Transverse colon (tissue), 4 donors: ENCODE measurements around the gene GCLC. TPM values are rescaled to one million over a fixed set of nuclear protein-coding genes. Genes with fewer than 3 reads are reported as not detected.

Experiments
- DNase-seq: peaks from one replicate; pipeline ENCODE4 v3.0.0-alpha.2; 2019
- H3K27ac ChIP-seq, 4 donors: fragments of 200-600 bp; sonication (generic); 2 replicates each; pipeline ENCODE4 v1.5.1; 2016 to 2018; ENCODE audit warnings: inconsistent platforms in 4 of 4
- H3K27me3 ChIP-seq: fragments of 200-600 bp; sonication (generic); 2 replicates; pipeline ENCODE4 v1.5.1; 2017; ENCODE audit warnings: inconsistent platforms
- H3K36me3 ChIP-seq, 4 donors: fragments of 200-600 bp; sonication (generic); 2 replicates each; pipeline ENCODE4 v1.5.1; 2017 to 2019; ENCODE audit warnings: inconsistent platforms in 4 of 4
- H3K4me1 ChIP-seq, 4 donors: fragments of 200-600 bp; sonication (generic); 2 replicates each; pipeline ENCODE4 v1.5.1; 2017 to 2020; ENCODE audit warnings: inconsistent platforms in 4 of 4
- H3K4me3 ChIP-seq, 4 donors: fragments of 200-600 bp; sonication (generic); 1 replicate in 1 of 4; 2 replicates in 3 of 4; pipeline versions ENCODE4 v1.5.1 to v1.6.1; 2017 to 2019; ENCODE audit warnings: inconsistent platforms in 4 of 4
- H3K9me3 ChIP-seq, 2 donors: fragments of 200-600 bp; sonication (generic); 2 replicates each; pipeline ENCODE4 v1.5.1; 2017 to 2019; ENCODE audit warnings: inconsistent platforms in 2 of 2
- EP300 ChIP-seq: sonication (generic); formaldehyde crosslinking; IDR thresholded peaks from one replicate; pipeline ENCODE4 v1.6.1; 2017; ENCODE audit warnings: antibody characterized with exemption, low read depth
- POLR2A ChIP-seq: fragments of 450-650 bp; IDR thresholded peaks from one replicate; pipeline ENCODE4 v1.6.1; 2016; ENCODE audit warnings: antibody characterized with exemption, mild to moderate bottlenecking, moderate library complexity
- POLR2AphosphoS5 ChIP-seq, 3 donors: sonication (generic); formaldehyde crosslinking; IDR thresholded peaks; one replicate each; pipeline ENCODE4 v1.6.1; 2016; ENCODE audit warnings: antibody characterized with exemption in 3 of 3
- WGBS, 2 donors: methylation state at CpG; one replicate each; pipeline ENCODE4 v1.1.5; 2018; ENCODE audit warnings: low coverage in 1 of 2; 5-methylcytosine and 5-hydroxymethylcytosine counted together
- in situ Hi-C, 4 donors: fragments of 200-750 bp; cut with MboI; loops; one replicate each; pipeline versions ENCODE4 v1.15.0 to v1.15.1; 2017; ENCODE audit warnings: low sequenced_read_pairs in 3 of 4, low pct_ligation_motif_present in 1 of 4, low pct_unique_long_range_greater_than_20kb in 1 of 4
- intact Hi-C: fragments of 100-400 bp; cut with DNase I; formaldehyde crosslinking; loops from one replicate; pipeline ENCODE4 v1.15.1; 2023; ENCODE audit warnings: low total_unique reads
- total RNA-seq, 4 donors: library from RNA; depleted of rRNA; stranded (reverse); fragments of >200 nt; gene quantifications; one replicate each; pipeline ENCODE4 v1.1.0, GENCODE V29; 2016
- TF ChIP-seq, protein P1 (sequence below), 5 experiments: fragments of 200-600 bp in 3 of 5; fragments of 450-650 bp in 2 of 5; sonication (generic) in 3 of 5; IDR thresholded peaks; 1 replicate in 2 of 5; 2 replicates in 3 of 5; pipeline ENCODE4 v1.5.1; 2016 to 2017; ENCODE audit warnings: antibody characterized with exemption in 5 of 5, inconsistent platforms in 3 of 5, mild to moderate bottlenecking in 2 of 5, moderate library complexity in 1 of 5

Gene GCLC
- total RNA-seq, 4 donors from 2014 or later: 35.2 to 146 (median 64.1) TPM

GRCh38 chr6:53540129-53540692 is 4.7 kb downstream of the GCLC start:
- Histone ChIP-seq H3K27me3 (no peaks in the 10 kb centered on the region), H3K4me1 (peaks cover 0 to 54% (median 9%) of the 10 kb centered on the region in 4 donors), H3K36me3 (no peaks in the 10 kb centered on the region), H3K9me3 (no peaks in the 10 kb centered on the region), H3K27ac (no peak overlapping the region), H3K4me3 (no peak overlapping the region)
- in situ Hi-C loops: loop anchor here in 2 of 4 donors (25.0 kb wide), 2 partner anchors 97 to 122 kb away; partner anchors contain the start of gene KLHL31 (in 1 of the 2)
- no peak for DNase-seq
- intact Hi-C loops: no loop called here
- WGBS, 2 donors: 63 to 84% methylated on average over 4 of the region's 4 CpGs
- TF ChIP-seq EP300: no peak
- no peak for TF ChIP-seq POLR2A
- no peak for TF ChIP-seq POLR2AphosphoS5 (IDR thresholded peaks at IDR 0.05)
- TF ChIP-seq, protein P1, sequence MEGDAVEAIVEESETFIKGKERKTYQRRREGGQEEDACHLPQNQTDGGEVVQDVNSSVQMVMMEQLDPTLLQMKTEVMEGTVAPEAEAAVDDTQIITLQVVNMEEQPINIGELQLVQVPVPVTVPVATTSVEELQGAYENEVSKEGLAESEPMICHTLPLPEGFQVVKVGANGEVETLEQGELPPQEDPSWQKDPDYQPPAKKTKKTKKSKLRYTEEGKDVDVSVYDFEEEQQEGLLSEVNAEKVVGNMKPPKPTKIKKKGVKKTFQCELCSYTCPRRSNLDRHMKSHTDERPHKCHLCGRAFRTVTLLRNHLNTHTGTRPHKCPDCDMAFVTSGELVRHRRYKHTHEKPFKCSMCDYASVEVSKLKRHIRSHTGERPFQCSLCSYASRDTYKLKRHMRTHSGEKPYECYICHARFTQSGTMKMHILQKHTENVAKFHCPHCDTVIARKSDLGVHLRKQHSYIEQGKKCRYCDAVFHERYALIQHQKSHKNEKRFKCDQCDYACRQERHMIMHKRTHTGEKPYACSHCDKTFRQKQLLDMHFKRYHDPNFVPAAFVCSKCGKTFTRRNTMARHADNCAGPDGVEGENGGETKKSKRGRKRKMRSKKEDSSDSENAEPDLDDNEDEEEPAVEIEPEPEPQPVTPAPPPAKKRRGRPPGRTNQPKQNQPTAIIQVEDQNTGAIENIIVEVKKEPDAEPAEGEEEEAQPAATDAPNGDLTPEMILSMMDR (IDR thresholded peaks at IDR 0.05): no peak

- 62 to 80% methylated on average over 3 to 5 of the region's 5 CpGs for WGBS, 2 donors
- intact Hi-C loops: loop anchor here (5.0 kb wide), 1 partner anchor 542 kb away; the partner anchor contains the start of gene GSTA4
- peaks cover 0 to 55% (median 7%) of the 10 kb centered on the region in 4 donors for H3K4me1 ChIP-seq
These were observed 5.3 kb downstream of the GCLC start for GRCh38 chr6:53539561-53539960.

DNA sequence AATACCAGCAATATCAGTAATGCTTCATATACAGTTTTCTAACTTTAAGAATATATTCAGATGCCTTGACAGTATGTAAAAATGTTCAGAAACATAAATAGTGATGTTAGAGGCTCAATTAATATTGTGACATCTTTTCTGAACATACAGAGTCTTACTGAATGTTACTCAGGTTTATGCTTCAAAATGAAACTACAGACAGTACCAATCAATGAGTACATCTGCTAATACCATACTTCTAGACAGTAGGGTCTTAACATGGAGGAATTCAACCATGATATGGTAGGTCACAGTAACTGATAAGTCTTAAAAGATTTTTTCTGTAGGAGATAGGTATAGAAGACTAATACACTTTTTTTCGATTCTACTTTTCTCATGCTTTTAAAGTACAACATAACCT is 8.3 kb downstream of the GCLC start:
- in situ Hi-C loops: loop anchor here in 2 of 4 donors (25.0 kb wide), 2 partner anchors 101 to 126 kb away; partner anchors contain the start of gene KLHL31 (in 1 of the 2)
- TF ChIP-seq EP300 (no peak), POLR2A (no peak)
- TF ChIP-seq, protein P1 (IDR thresholded peaks at IDR 0.05): no peak
- 97 to 100% methylated on average over 1 of the region's 1 CpG for WGBS, 2 donors
- DNase-seq: no peak
- intact Hi-C loops: loop anchor here (5.0 kb wide), 1 partner anchor 539 kb away; the partner anchor contains the start of gene GSTA4
- Histone ChIP-seq H3K4me3 (no peak overlapping the region), H3K27ac (no peak overlapping the region), H3K4me1 (peaks cover 2 to 57% (median 19%) of the 10 kb centered on the region in 4 donors), H3K9me3 (no peaks in the 10 kb centered on the region), H3K27me3 (no peaks in the 10 kb centered on the region), H3K36me3 (no peaks in the 10 kb centered on the region)

More at GRCh38 chr6:53539561-53539960, 5.3 kb downstream of the GCLC start:
- no peaks in the 10 kb centered on the region for H3K27me3 ChIP-seq
- in situ Hi-C loops: loop anchor here in 2 of 4 donors (25.0 kb wide), 2 partner anchors 98 to 123 kb away; partner anchors contain the start of gene KLHL31 (in 1 of the 2)
- TF ChIP-seq POLR2A (no peak), EP300 (no peak)
- H3K4me3 ChIP-seq: no peak overlapping the region
- no peak overlapping the region for H3K27ac ChIP-seq
- no peak for DNase-seq
- H3K36me3 ChIP-seq: no peaks in the 10 kb centered on the region
- H3K9me3 ChIP-seq: no peaks in the 10 kb centered on the region

DNA sequence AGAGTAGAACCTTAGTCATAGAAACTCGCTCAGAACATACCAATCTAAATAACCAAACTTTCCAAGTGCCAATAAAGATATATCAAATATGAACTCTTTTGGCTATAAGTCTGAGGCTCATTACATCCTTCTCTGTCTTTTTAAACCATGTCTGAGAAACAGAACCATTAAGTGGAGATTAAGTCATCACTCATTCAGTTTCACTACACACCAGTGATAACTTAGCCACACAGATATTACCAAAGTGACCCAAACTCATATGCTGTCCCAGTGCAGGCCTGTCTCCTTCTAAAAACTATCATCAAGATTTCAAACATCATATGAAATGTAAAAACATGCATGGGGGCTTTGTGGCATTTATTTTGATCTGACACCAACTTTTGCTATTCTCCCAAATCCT is 12.0 kb downstream of the GCLC start:
- H3K9me3 ChIP-seq: no peaks in the 10 kb centered on the region
- WGBS, 2 donors: 79 to 94% methylated on average over 1 of the region's 1 CpG
- TF ChIP-seq, protein P1 (IDR thresholded peaks at IDR 0.05): no peak
- TF ChIP-seq POLR2AphosphoS5 (IDR thresholded peaks at IDR 0.05) (no peak), POLR2A (no peak), EP300 (no peak)
- peaks cover 2 to 49% (median 21%) of the 10 kb centered on the region in 4 donors for H3K4me1 ChIP-seq
- no peak overlapping the region for H3K4me3 ChIP-seq
- intact Hi-C loops: no loop called here
- in situ Hi-C loops: loop anchor here in 2 of 4 donors (25.0 kb wide), 2 partner anchors 104 to 129 kb away; partner anchors contain the start of gene KLHL31 (in 1 of the 2)
- H3K27ac ChIP-seq: peak overlapping the region; percentile 59 to 69 (median 62)
- DNase-seq: no peak
- H3K36me3 ChIP-seq: no peaks in the 10 kb centered on the region
- H3K27me3 ChIP-seq: no peaks in the 10 kb centered on the region
